GM19023 (cell line): ENCODE data around the gene ZFAND6.
"Not testable (repeated sequence)": the region's sequence is repeated elsewhere in the genome, so short reads cannot be mapped to it uniquely, and the experiment has no call there.

Experiments used
- ATAC-seq: cut with Tn5 transposase; IDR thresholded peaks from one replicate; pipeline ENCODE4 v1.9.1; 2021; ENCODE audit warnings: mild to moderate bottlenecking, moderate library complexity; ENCODE audit not compliant: unreplicated experiment

Gene ZFAND6

GRCh38 chr15:80095969-80096368 lies 36.5 kb downstream of the ZFAND6 start:
- no peak for ATAC-seq

- no peak for ATAC-seq
Observed at GRCh38 chr15:80098341-80098740, 38.9 kb downstream of the ZFAND6 start.

GRCh38 chr15:80099241-80099640 lies 39.8 kb downstream of the ZFAND6 start:
- ATAC-seq, result peak; percentile 17

- ATAC-seq, result peak; percentile 58
Observed at GRCh38 chr15:80099662-80100061, 40.2 kb downstream of the ZFAND6 start.

- ATAC-seq, result no peak
Observed at GRCh38 chr15:80100247-80100646, 40.8 kb downstream of the ZFAND6 start.

- ATAC-seq, result no peak
Observed at GRCh38 chr15:80105193-80105592, 45.7 kb downstream of the ZFAND6 start.

GRCh38 chr15:80105595-80105994 lies 46.1 kb downstream of the ZFAND6 start:
- ATAC-seq, result no peak

- no peak for ATAC-seq
Observed at GRCh38 chr15:80106051-80106450, 46.6 kb downstream of the ZFAND6 start.

GRCh38 chr15:80107204-80107603 lies 47.7 kb downstream of the ZFAND6 start:
- ATAC-seq, result no peak

GRCh38 chr15:80107774-80108173 lies 48.3 kb downstream of the ZFAND6 start:
- ATAC-seq, result no peak

GRCh38 chr15:80109388-80109787 lies 49.9 kb downstream of the ZFAND6 start:
- no peak for ATAC-seq

- ATAC-seq, result no peak
Observed at GRCh38 chr15:80110920-80111319, 51.4 kb downstream of the ZFAND6 start.

GRCh38 chr15:80114114-80114513 lies 54.6 kb downstream of the ZFAND6 start:
- ATAC-seq, result no peak

GRCh38 chr15:80115021-80115420 lies 55.5 kb downstream of the ZFAND6 start:
- ATAC-seq, result no peak

GRCh38 chr15:80118956-80119355 lies 59.5 kb downstream of the ZFAND6 start:
- no peak for ATAC-seq

- ATAC-seq, result no peak
Observed at GRCh38 chr15:80120636-80121035, 61.2 kb downstream of the ZFAND6 start.

- no peak for ATAC-seq
Observed at GRCh38 chr15:80121546-80121945, 62.1 kb downstream of the ZFAND6 start.

GRCh38 chr15:80123034-80123433 lies 63.6 kb downstream of the ZFAND6 start:
- ATAC-seq, result no peak

- ATAC-seq, result not testable (repeated sequence)
Observed at GRCh38 chr15:80127253-80127652, 67.8 kb downstream of the ZFAND6 start.

- ATAC-seq, result no peak
Observed at GRCh38 chr15:80127911-80128310, 68.4 kb downstream of the ZFAND6 start.

GRCh38 chr15:80132382-80132781 lies 72.9 kb downstream of the ZFAND6 start:
- no peak for ATAC-seq

GRCh38 chr15:80136854-80137253 lies 77.4 kb downstream of the ZFAND6 start:
- ATAC-seq, result no peak

- ATAC-seq, result no peak
Observed at GRCh38 chr15:80138961-80139360, 79.5 kb downstream of the ZFAND6 start.

GRCh38 chr15:80140909-80141308 lies 81.4 kb downstream of the ZFAND6 start:
- no peak for ATAC-seq
